T-cell (primary cell): ENCODE measurements around the gene TSPEAR. TPM values are rescaled to one million over a fixed set of nuclear protein-coding genes. Genes with fewer than 3 reads are reported as not detected.

ENCODE experiments used
- ATAC-seq, 4 experiments: fragments of 200-7000 bp in 3 of 4; fragments of 150-1000 bp in 1 of 4; cut with Tn5 transposase; replicated peaks in 1 of 4; 1 replicate in 3 of 4; 2 replicates in 1 of 4; pipeline ENCODE4 v1.10.0; 2021; ENCODE audit warnings: moderate library complexity in 3 of 4, mild to moderate bottlenecking in 2 of 4, moderate number of reproducible peaks in 1 of 4
- CTCF ChIA-PET, 2 donors: fragments of 300-600 bp; sonication (Branson Sonifier 250); formaldehyde crosslinking; loops; one replicate each; lab custom pipeline; 2022; ENCODE audit warnings: antibody characterized with exemption in 2 of 2; lab: Charles Lee
- POLR2A ChIA-PET, 2 donors: fragments of 300-600 bp; sonication (Branson Sonifier 250); formaldehyde crosslinking; loops; one replicate each; lab custom pipeline; 2022; ENCODE audit warnings: antibody characterized with exemption in 2 of 2; lab: Charles Lee
- DNase-seq, 35 experiments: peaks; one replicate each; pipeline versions ENCODE4 v3.0.0 to v3.0.0-alpha.2; 2013 to 2023
- H3K27ac ChIP-seq: one replicate; pipeline ENCODE4 v1.5.1; 2013; ENCODE audit warnings: low read length
- H3K27me3 ChIP-seq, 2 experiments: replicated peaks in 1 of 2; 1 replicate in 1 of 2; 2 replicates in 1 of 2; pipeline versions ENCODE4 v1.6.1 to v1.7.0; 2013; ENCODE audit warnings: low read length in 1 of 2, mixed read lengths in 1 of 2; ENCODE audit not compliant: control insufficient read depth in 2 of 2, insufficient read depth in 2 of 2; ENCODE audit errors: extremely low read depth in 1 of 2
- H3K36me3 ChIP-seq, 2 donors: 1 replicate in 1 of 2; 2 replicates in 1 of 2; pipeline versions ENCODE4 v1.6.1 to v1.7.0; 2013; ENCODE audit warnings: low read length in 1 of 2; ENCODE audit not compliant: control insufficient read depth in 2 of 2, insufficient read depth in 1 of 2; ENCODE audit errors: extremely low read depth in 1 of 2
- H3K4me1 ChIP-seq, 2 experiments: 1 replicate in 1 of 2; 2 replicates in 1 of 2; pipeline versions ENCODE4 v1.6.1 to v1.7.0; 2013; ENCODE audit warnings: low read length in 2 of 2, mixed read lengths in 1 of 2; ENCODE audit not compliant: insufficient read depth in 2 of 2, control insufficient read depth in 1 of 2; ENCODE audit errors: extremely low read depth in 1 of 2
- H3K4me3 ChIP-seq, 2 donors: 1 replicate in 1 of 2; 2 replicates in 1 of 2; pipeline versions ENCODE4 v1.5.1 to v1.7.0; 2013; ENCODE audit warnings: mild to moderate bottlenecking in 2 of 2, low read length in 1 of 2, moderate library complexity in 1 of 2; ENCODE audit not compliant: control insufficient read depth in 1 of 2; ENCODE audit errors: extremely low read depth in 1 of 2
- H3K9me3 ChIP-seq: 2 replicates; pipeline ENCODE4 v1.7.0; 2013
- H3K27ac Mint-ChIP-seq, 2 donors: one replicate each; pipeline ENCODE4 v1.8.0; 2020 to 2021; ENCODE audit warnings: mild to moderate bottlenecking in 2 of 2, mixed read lengths in 2 of 2
- H3K27me3 Mint-ChIP-seq, 2 donors: one replicate each; pipeline ENCODE4 v1.8.0; 2021 to 2022; ENCODE audit warnings: mixed read lengths in 2 of 2
- H3K36me3 Mint-ChIP-seq: one replicate; pipeline ENCODE4 v1.8.0; 2021; ENCODE audit warnings: mixed read lengths
- H3K4me1 Mint-ChIP-seq, 3 donors: one replicate each; pipeline ENCODE4 v1.8.0; 2020 to 2022; ENCODE audit warnings: mixed read lengths in 3 of 3, mild to moderate bottlenecking in 1 of 3
- H3K4me3 Mint-ChIP-seq, 3 donors: one replicate each; pipeline ENCODE4 v1.8.0; 2020 to 2022; ENCODE audit warnings: mild to moderate bottlenecking in 3 of 3, mixed read lengths in 3 of 3, moderate library complexity in 3 of 3
- H3K9me3 Mint-ChIP-seq, 3 donors: one replicate each; pipeline ENCODE4 v1.8.0; 2020 to 2022; ENCODE audit warnings: mixed read lengths in 3 of 3
- WGBS: methylation state at CpG from one replicate; pipeline ENCODE4 v1.1.5; 2013; ENCODE audit warnings: missing lambda C conversion rate; ENCODE audit not compliant: insufficient coverage; 5-methylcytosine and 5-hydroxymethylcytosine counted together
- total RNA-seq, 35 experiments: library from RNA in 6 of 35; stranded (reverse) in 6 of 35; fragments of 120-200 nt in 1 of 35; gene quantifications; one replicate each; pipeline versions ENCODE4 v1.2.1 to v1.2.4 and lab custom pipeline; 2013 to 2026

TSPEAR gene
- total RNA-seq, 5 donors from 2014 or later (not counting 1 experiment from before 2014, with no cell fraction given) = not detected

- no peak overlapping the region for H3K27ac Mint-ChIP-seq
- H3K36me3 Mint-ChIP-seq = no peaks in the 10 kb centered on the region
- no peaks in the 10 kb centered on the region for H3K27me3 Mint-ChIP-seq
- Histone ChIP-seq H3K27ac (no peak overlapping the region), H3K9me3 (no peaks in the 10 kb centered on the region), H3K4me1 (no peaks in the 10 kb centered on the region), H3K4me3 (no peak overlapping the region), H3K36me3 (no peaks in the 10 kb centered on the region), H3K27me3 (peaks cover 0 to 9% of the 10 kb centered on the region in 2 experiments)
- DNase-seq (no peak), ATAC-seq (no peak)
- ChIA-PET POLR2A (no interaction called here), CTCF (no interaction called here)
- H3K4me1 Mint-ChIP-seq = no peaks in the 10 kb centered on the region
- no peak overlapping the region for H3K4me3 Mint-ChIP-seq
- H3K9me3 Mint-ChIP-seq = no peaks in the 10 kb centered on the region
Observed at GRCh38 chr21:44471341-44471740, 240.0 kb downstream of the TSPEAR start.

- Histone ChIP-seq H3K4me1 (no peaks in the 10 kb centered on the region), H3K27ac (no peak overlapping the region), H3K9me3 (no peaks in the 10 kb centered on the region), H3K4me3 (no peak overlapping the region), H3K27me3 (peaks cover 0 to 9% of the 10 kb centered on the region in 2 experiments), H3K36me3 (no peaks in the 10 kb centered on the region)
- ATAC-seq (no peak), DNase-seq (no peak)
- 92% methylated on average over 15 of the region's 15 CpGs for WGBS
- Mint-ChIP-seq H3K27me3 (no peaks in the 10 kb centered on the region), H3K4me3 (no peak overlapping the region), H3K27ac (no peak overlapping the region), H3K9me3 (no peaks in the 10 kb centered on the region), H3K4me1 (no peaks in the 10 kb centered on the region), H3K36me3 (no peaks in the 10 kb centered on the region)
- POLR2A ChIA-PET = no interaction called here
- CTCF ChIA-PET = no interaction called here
Observed at GRCh38 chr21:44467859-44468195, 243.5 kb downstream of the TSPEAR start.

- Histone ChIP-seq H3K9me3 (no peaks in the 10 kb centered on the region), H3K27me3 (peaks cover 0 to 10% of the 10 kb centered on the region in 2 experiments), H3K27ac (no peak overlapping the region), H3K4me3 (no peak overlapping the region), H3K36me3 (no peaks in the 10 kb centered on the region), H3K4me1 (no peaks in the 10 kb centered on the region)
- no peaks in the 10 kb centered on the region for H3K4me1 Mint-ChIP-seq
- H3K36me3 Mint-ChIP-seq = no peaks in the 10 kb centered on the region
- no peaks in the 10 kb centered on the region for H3K27me3 Mint-ChIP-seq
- POLR2A ChIA-PET = no interaction called here
- H3K27ac Mint-ChIP-seq = no peak overlapping the region
- 90% methylated on average over 36 of the region's 36 CpGs for WGBS
- ATAC-seq (no peak), DNase-seq (no peak)
- CTCF ChIA-PET = no interaction called here
- no peak overlapping the region for H3K4me3 Mint-ChIP-seq
- H3K9me3 Mint-ChIP-seq = no peaks in the 10 kb centered on the region
Observed at GRCh38 chr21:44466996-44467858, 244.1 kb downstream of the TSPEAR start.

GRCh38 chr21:44466351-44466954 lies 244.9 kb downstream of the TSPEAR start:
- ATAC-seq = no peak
- Histone ChIP-seq H3K4me3 (no peak overlapping the region), H3K27me3 (peaks cover 0 to 12% of the 10 kb centered on the region in 2 experiments), H3K27ac (no peak overlapping the region), H3K9me3 (no peaks in the 10 kb centered on the region), H3K36me3 (no peaks in the 10 kb centered on the region), H3K4me1 (no peaks in the 10 kb centered on the region)
- Mint-ChIP-seq H3K27ac (no peak overlapping the region), H3K36me3 (no peaks in the 10 kb centered on the region), H3K27me3 (no peaks in the 10 kb centered on the region), H3K4me3 (no peak overlapping the region), H3K4me1 (no peaks in the 10 kb centered on the region), H3K9me3 (no peaks in the 10 kb centered on the region)
- no peak for DNase-seq
- 90% methylated on average over 16 of the region's 16 CpGs for WGBS
- ChIA-PET CTCF (interaction anchor here in 1 of 2 donors (0.5 kb wide), 1 partner anchor 15 kb away, joined by 3 read pairs; no protein-coding TSS in a partner anchor), POLR2A (no interaction called here)

GRCh38 chr21:44464351-44464750 lies 247.0 kb downstream of the TSPEAR start:
- H3K27ac ChIP-seq = no peak overlapping the region
- Mint-ChIP-seq H3K27ac (no peak overlapping the region), H3K9me3 (no peaks in the 10 kb centered on the region), H3K36me3 (no peaks in the 10 kb centered on the region), H3K4me1 (no peaks in the 10 kb centered on the region), H3K27me3 (no peaks in the 10 kb centered on the region), H3K4me3 (no peak overlapping the region)
- no peaks in the 10 kb centered on the region for H3K36me3 ChIP-seq
- no peaks in the 10 kb centered on the region for H3K9me3 ChIP-seq
- no peak for DNase-seq
- WGBS = 82% methylated on average over 6 of the region's 12 CpGs
- peaks cover 0 to 14% of the 10 kb centered on the region in 2 experiments for H3K27me3 ChIP-seq
- H3K4me3 ChIP-seq = no peak overlapping the region
- CTCF ChIA-PET = no interaction called here
- ATAC-seq = no peak
- POLR2A ChIA-PET = no interaction called here
- H3K4me1 ChIP-seq = no peaks in the 10 kb centered on the region

- Histone ChIP-seq H3K27me3 (peaks cover 0 to 14% of the 10 kb centered on the region in 2 experiments), H3K36me3 (no peaks in the 10 kb centered on the region), H3K9me3 (no peaks in the 10 kb centered on the region), H3K4me1 (no peaks in the 10 kb centered on the region), H3K27ac (no peak overlapping the region), H3K4me3 (no peak overlapping the region)
- CTCF ChIA-PET = no interaction called here
- Mint-ChIP-seq H3K4me1 (no peaks in the 10 kb centered on the region), H3K27ac (no peak overlapping the region), H3K27me3 (no peaks in the 10 kb centered on the region), H3K4me3 (no peak overlapping the region), H3K9me3 (no peaks in the 10 kb centered on the region), H3K36me3 (no peaks in the 10 kb centered on the region)
- POLR2A ChIA-PET = no interaction called here
- ATAC-seq (no peak), DNase-seq (no peak)
- WGBS = 80% methylated on average over 30 of the region's 30 CpGs
Observed at GRCh38 chr21:44463724-44464123, 247.6 kb downstream of the TSPEAR start.
